GM12891 (cell line): ENCODE data around the gene FREM3.

Experiments used
- POLR2A ChIP-seq: IDR thresholded peaks from 2 replicates; pipeline ENCODE4 v1.6.1; 2011; ENCODE audit warnings: low read depth, low read length, control low read depth
- SPI1 ChIP-seq: IDR thresholded peaks from 2 replicates; pipeline ENCODE4 v1.6.1; 2011; ENCODE audit warnings: low read depth, low read length, control low read depth
- TAF1 ChIP-seq: IDR thresholded peaks from 2 replicates; pipeline ENCODE4 v1.6.1; 2011; ENCODE audit warnings: low read depth, low read length, control low read depth

GRCh38 chr4:143700416-143701352 lies at the start of gene FREM3:
- TF ChIP-seq POLR2A (no peak), TAF1 (no peak), SPI1 (no peak)
